ENCODE measurements around the gene PREX1. TPM values are rescaled to one million over a fixed set of nuclear protein-coding genes. Genes with fewer than 3 reads are reported as not detected.

The PREX1 gene
- total RNA-seq, 1 donor from 2014 or later: 20.4 TPM

DNA sequence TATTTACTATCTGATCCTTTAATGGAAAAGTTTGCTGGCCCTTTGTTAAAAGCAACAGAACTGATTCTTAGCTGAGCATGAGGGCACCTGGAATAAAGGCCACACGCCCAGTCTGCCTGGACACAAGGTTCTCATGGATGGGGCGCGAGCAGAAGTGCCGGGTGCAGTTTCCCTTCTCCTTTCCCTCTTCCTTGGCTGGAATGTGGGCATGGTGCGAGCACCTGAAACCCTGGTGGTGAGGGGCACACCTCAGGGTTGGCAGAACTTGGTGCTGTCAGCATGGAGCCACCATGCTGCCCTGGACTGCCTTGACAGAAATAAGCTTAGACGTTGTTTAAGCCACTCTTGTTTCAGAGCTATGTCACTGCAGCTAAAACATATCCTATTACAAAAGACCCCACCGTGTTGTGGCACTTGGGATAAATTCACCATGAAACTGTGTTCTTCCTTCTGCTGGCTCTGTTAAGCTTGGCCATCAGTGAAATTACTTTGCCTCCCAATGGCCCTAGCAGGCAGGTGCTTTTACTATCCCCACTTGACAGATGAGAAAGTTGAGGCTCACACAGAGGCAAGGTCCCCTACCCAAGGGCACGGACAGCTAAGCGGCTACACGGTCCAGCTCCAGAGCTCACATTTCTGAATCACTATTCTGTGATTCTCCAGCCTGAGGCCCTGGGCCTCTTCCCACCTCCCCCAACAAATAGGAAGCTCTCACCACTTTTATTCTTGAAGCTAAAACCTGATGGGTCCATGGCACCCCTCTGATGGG lies 115.9 kb downstream of the PREX1 start:
- H3K27ac ChIP-seq (ENCODE audit: low read depth, low read length): no peak overlapping the region
- H3K36me3 ChIP-seq (ENCODE audit: control insufficient read depth in 3 of 3, insufficient read depth in 3 of 3, low read length in 3 of 3): no peaks in the 10 kb centered on the region
- peaks cover 2 to 9% (median 6%) of the 10 kb centered on the region in 3 donors for H3K4me1 ChIP-seq (ENCODE audit: control insufficient read depth in 3 of 3, insufficient read depth in 3 of 3, low read length in 3 of 3)
- H3K9me3 ChIP-seq (ENCODE audit: control insufficient read depth in 3 of 3, low read length in 3 of 3): peaks cover 0 to 2% (median 0%) of the 10 kb centered on the region in 3 donors
- H3K9ac ChIP-seq (ENCODE audit: low read depth in 1 of 3, low read length in 3 of 3): no peak overlapping the region
- H3K4me3 ChIP-seq (ENCODE audit: low read length in 3 of 3): no peak overlapping the region
- H3K27me3 ChIP-seq (ENCODE audit: control insufficient read depth in 3 of 3, insufficient read depth in 3 of 3, low read length in 3 of 3): no peaks in the 10 kb centered on the region

DNA sequence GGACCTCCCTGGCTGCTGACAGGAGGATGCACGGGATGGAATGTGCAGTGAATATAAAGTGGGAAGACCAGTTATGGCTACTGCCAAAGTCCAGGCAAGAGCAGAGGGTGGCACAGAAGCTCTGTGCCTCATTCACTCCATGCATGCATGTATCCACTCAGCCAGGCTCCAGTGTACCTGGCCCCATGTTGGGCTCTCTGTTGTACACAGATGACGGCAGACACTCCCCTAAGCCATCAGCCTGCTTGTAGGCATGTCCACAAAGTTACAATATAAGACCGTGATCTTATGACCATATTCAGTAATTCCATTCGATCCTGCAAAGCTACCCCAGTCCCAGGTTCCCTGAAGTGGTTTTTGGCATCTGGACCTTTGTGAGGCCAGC lies 116.8 kb downstream of the PREX1 start:
- Histone ChIP-seq H3K9me3 (ENCODE audit: control insufficient read depth in 3 of 3, low read length in 3 of 3) (peaks cover 0 to 2% (median 0%) of the 10 kb centered on the region in 3 donors), H3K4me1 (ENCODE audit: control insufficient read depth in 3 of 3, insufficient read depth in 3 of 3, low read length in 3 of 3) (peaks cover 5 to 15% (median 12%) of the 10 kb centered on the region in 3 donors), H3K4me3 (ENCODE audit: low read length in 3 of 3) (no peak overlapping the region), H3K27me3 (ENCODE audit: control insufficient read depth in 3 of 3, insufficient read depth in 3 of 3, low read length in 3 of 3) (no peaks in the 10 kb centered on the region), H3K36me3 (ENCODE audit: control insufficient read depth in 3 of 3, insufficient read depth in 3 of 3, low read length in 3 of 3) (no peaks in the 10 kb centered on the region), H3K9ac (ENCODE audit: low read depth in 1 of 3, low read length in 3 of 3) (no peak overlapping the region), H3K27ac (ENCODE audit: low read depth, low read length) (no peak overlapping the region)

DNA sequence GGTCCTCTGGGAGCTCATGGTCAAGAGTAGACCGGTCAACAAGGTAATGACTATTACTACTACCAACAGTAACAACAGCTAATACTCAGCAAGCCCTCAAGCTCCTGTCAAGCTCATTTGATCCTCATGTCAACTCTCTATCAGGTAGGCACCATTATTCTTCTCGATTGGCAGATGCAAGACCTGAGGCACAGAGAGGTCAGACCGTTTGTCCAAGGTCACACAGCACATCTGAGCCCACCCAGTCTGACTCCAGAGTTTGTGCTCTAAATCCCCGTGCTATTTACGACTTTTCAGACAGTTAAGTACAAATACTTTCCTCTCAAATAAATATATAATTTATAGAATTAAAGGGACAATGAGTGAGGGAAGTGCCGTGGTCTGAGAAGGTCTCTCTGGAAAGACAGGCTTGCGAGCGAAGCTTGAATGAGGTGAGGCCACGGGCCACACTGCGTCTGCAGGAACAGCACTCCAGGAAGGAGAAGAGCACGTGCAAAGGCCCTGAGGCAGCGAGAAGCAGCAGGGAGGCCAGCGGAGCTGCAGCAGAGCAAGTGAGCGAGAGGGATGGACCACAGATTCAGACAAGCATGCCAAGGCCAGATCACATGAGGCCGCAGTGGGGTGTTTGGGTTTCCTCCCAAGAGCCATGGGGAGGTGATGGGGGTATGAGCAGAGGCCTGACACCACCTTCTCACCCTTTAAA lies 117.3 kb downstream of the PREX1 start:
- Histone ChIP-seq H3K36me3 (ENCODE audit: control insufficient read depth in 3 of 3, insufficient read depth in 3 of 3, low read length in 3 of 3) (no peaks in the 10 kb centered on the region), H3K4me1 (ENCODE audit: control insufficient read depth in 3 of 3, insufficient read depth in 3 of 3, low read length in 3 of 3) (peaks cover 7 to 15% (median 12%) of the 10 kb centered on the region in 3 donors), H3K27ac (ENCODE audit: low read depth, low read length) (no peak overlapping the region), H3K9me3 (ENCODE audit: control insufficient read depth in 3 of 3, low read length in 3 of 3) (peaks cover 0 to 2% (median 0%) of the 10 kb centered on the region in 3 donors), H3K9ac (ENCODE audit: low read depth in 1 of 3, low read length in 3 of 3) (no peak overlapping the region), H3K27me3 (ENCODE audit: control insufficient read depth in 3 of 3, insufficient read depth in 3 of 3, low read length in 3 of 3) (no peaks in the 10 kb centered on the region), H3K4me3 (ENCODE audit: low read length in 3 of 3) (no peak overlapping the region)

DNA sequence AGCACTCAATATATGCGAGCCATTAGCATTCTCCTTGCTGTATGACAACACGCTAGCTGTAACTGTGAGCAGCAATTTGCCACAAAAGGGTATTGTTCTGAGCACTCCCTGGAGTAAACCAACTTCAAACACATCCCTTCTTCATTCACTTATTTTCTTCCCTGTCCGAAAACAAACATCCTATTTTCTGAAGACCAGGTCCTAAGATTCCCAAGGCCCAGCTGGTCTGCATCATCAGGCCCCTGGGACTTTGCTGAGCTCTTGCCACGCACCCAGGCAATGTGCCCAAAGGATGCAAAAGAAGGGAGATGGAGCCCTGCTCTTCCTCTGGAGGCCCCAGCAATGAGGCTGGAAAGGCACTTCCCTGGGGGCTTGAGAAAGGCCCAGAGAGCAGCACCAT lies 118.1 kb downstream of the PREX1 start:
- Histone ChIP-seq H3K9ac (ENCODE audit: low read depth in 1 of 3, low read length in 3 of 3) (no peak overlapping the region), H3K36me3 (ENCODE audit: control insufficient read depth in 3 of 3, insufficient read depth in 3 of 3, low read length in 3 of 3) (no peaks in the 10 kb centered on the region), H3K4me3 (ENCODE audit: low read length in 3 of 3) (no peak overlapping the region), H3K27ac (ENCODE audit: low read depth, low read length) (no peak overlapping the region), H3K4me1 (ENCODE audit: control insufficient read depth in 3 of 3, insufficient read depth in 3 of 3, low read length in 3 of 3) (peaks cover 7 to 15% (median 12%) of the 10 kb centered on the region in 3 donors), H3K9me3 (ENCODE audit: control insufficient read depth in 3 of 3, low read length in 3 of 3) (peaks cover 0 to 2% (median 0%) of the 10 kb centered on the region in 3 donors), H3K27me3 (ENCODE audit: control insufficient read depth in 3 of 3, insufficient read depth in 3 of 3, low read length in 3 of 3) (no peaks in the 10 kb centered on the region)

DNA sequence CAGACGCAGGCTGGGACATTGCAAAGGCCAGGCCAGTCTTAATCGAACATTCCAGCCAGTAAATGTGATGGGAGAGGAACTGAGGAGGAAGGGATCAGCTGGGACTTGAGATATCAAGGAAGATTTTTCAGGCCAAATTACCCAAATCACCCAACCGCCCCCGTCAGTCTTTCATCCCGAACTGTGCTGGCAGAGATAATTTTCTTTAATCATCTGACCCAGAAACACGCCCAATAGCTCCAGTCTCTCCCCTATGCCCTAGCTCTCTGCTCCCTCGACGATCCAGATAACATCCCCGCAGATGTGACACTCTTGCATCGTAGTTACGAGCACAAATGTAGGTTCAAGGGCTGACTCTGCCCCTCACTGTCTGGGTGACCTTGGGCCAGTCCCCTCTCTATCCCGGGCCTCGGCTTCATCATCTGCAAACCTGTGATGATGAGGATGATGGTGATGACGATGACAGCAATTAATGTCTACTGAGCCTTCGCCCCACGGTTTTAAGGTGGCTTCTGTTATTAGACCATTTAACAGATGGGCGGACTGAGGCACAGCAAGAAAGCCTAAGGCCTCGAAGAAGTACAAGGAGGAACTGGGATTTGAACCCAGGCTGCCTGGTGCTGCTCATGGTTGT lies 118.6 kb downstream of the PREX1 start:
- Histone ChIP-seq H3K36me3 (ENCODE audit: control insufficient read depth in 3 of 3, insufficient read depth in 3 of 3, low read length in 3 of 3) (no peaks in the 10 kb centered on the region), H3K27ac (ENCODE audit: low read depth, low read length) (no peak overlapping the region), H3K9ac (ENCODE audit: low read depth in 1 of 3, low read length in 3 of 3) (no peak overlapping the region), H3K4me1 (ENCODE audit: control insufficient read depth in 3 of 3, insufficient read depth in 3 of 3, low read length in 3 of 3) (peaks cover 7 to 17% (median 12%) of the 10 kb centered on the region in 3 donors), H3K27me3 (ENCODE audit: control insufficient read depth in 3 of 3, insufficient read depth in 3 of 3, low read length in 3 of 3) (no peaks in the 10 kb centered on the region), H3K9me3 (ENCODE audit: control insufficient read depth in 3 of 3, low read length in 3 of 3) (peaks cover 0 to 2% (median 0%) of the 10 kb centered on the region in 3 donors), H3K4me3 (ENCODE audit: low read length in 3 of 3) (no peak overlapping the region)

DNA sequence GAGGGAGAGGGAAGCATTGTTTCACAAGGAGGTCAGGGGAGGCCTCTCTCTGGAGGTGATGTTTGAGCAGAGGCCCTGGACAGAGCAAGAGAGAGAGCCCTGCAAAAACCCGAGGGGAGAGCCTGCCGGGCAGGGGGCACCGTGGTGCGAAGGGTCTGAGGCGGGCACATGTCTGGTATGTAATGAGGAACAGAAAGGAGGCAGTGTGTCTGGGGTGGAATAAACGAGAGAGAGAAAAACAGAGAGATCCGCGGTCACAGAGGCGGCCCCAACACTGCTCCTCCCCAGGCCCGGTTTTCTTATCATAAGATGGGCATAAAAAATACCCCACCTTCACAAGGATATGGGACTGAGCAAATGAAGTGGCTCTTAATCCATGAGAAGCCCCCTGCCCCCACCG lies 119.2 kb downstream of the PREX1 start:
- Histone ChIP-seq H3K9ac (ENCODE audit: low read depth in 1 of 3, low read length in 3 of 3) (no peak overlapping the region), H3K9me3 (ENCODE audit: control insufficient read depth in 3 of 3, low read length in 3 of 3) (peaks cover 0 to 2% (median 0%) of the 10 kb centered on the region in 3 donors), H3K27ac (ENCODE audit: low read depth, low read length) (no peak overlapping the region), H3K4me3 (ENCODE audit: low read length in 3 of 3) (no peak overlapping the region), H3K4me1 (ENCODE audit: control insufficient read depth in 3 of 3, insufficient read depth in 3 of 3, low read length in 3 of 3) (peaks cover 11 to 22% (median 17%) of the 10 kb centered on the region in 3 donors), H3K36me3 (ENCODE audit: control insufficient read depth in 3 of 3, insufficient read depth in 3 of 3, low read length in 3 of 3) (no peaks in the 10 kb centered on the region), H3K27me3 (ENCODE audit: control insufficient read depth in 3 of 3, insufficient read depth in 3 of 3, low read length in 3 of 3) (no peaks in the 10 kb centered on the region)

DNA sequence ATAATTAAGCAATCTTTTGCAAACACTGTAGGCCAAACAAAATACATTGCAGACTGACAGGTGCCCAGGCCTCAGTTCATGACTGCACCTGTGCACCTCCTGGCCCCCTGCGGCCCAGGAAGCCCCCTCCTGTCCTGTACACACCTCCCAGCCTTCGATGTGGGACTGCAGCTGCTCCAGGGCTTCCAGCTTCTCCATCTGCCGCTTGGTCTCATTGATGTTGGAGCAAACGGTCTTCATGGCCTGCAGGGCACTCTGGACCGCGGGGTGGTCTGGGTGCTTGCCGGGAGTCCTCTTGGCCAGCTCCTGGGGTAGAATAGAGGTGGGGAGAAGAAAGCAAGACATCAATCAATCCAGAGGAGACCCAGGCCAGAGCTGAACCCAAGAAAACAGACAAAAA lies 119.7 kb downstream of the PREX1 start:
- Histone ChIP-seq H3K27ac (ENCODE audit: low read depth, low read length) (no peak overlapping the region), H3K4me3 (ENCODE audit: low read length in 3 of 3) (no peak overlapping the region), H3K9me3 (ENCODE audit: control insufficient read depth in 3 of 3, low read length in 3 of 3) (peaks cover 0 to 2% (median 0%) of the 10 kb centered on the region in 3 donors), H3K27me3 (ENCODE audit: control insufficient read depth in 3 of 3, insufficient read depth in 3 of 3, low read length in 3 of 3) (no peaks in the 10 kb centered on the region), H3K9ac (ENCODE audit: low read depth in 1 of 3, low read length in 3 of 3) (no peak overlapping the region), H3K4me1 (ENCODE audit: control insufficient read depth in 3 of 3, insufficient read depth in 3 of 3, low read length in 3 of 3) (peaks cover 16 to 27% (median 22%) of the 10 kb centered on the region in 3 donors), H3K36me3 (ENCODE audit: control insufficient read depth in 3 of 3, insufficient read depth in 3 of 3, low read length in 3 of 3) (no peaks in the 10 kb centered on the region)

DNA sequence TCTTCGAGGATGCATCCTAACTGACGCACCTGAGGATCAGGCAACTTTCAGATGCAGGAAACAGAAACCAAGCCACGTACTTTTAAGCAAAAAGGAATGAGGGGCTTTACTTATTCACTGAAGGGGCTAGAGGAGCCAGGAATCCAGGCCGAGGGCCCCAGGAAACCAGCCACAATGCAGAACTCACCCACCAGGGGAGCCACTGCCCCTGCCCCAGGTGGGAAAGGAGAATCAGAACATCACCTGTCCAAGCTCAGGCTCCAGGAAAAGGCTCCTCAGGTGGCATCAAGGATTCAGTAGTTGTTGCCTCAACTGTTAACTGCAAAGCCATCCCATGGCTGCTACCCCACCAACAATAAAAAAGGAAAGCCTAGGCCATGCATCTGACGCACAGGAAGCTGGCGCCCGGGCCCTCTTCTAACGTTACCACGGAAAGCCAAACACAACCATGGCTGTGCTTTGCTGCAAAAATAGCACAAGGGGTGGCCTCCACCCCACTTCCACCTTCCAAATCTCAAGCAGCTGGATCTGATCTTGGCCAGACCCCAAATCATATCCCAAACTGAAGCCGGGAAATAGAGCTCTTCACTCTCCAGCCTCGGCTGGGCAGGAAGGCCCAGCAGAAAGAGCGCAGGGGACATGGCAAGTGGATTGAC lies 121.0 kb downstream of the PREX1 start:
- Histone ChIP-seq H3K4me1 (ENCODE audit: control insufficient read depth in 3 of 3, insufficient read depth in 3 of 3, low read length in 3 of 3) (peaks cover 19 to 34% (median 30%) of the 10 kb centered on the region in 3 donors), H3K27ac (ENCODE audit: low read depth, low read length) (peak overlapping the region; percentile 47), H3K36me3 (ENCODE audit: control insufficient read depth in 3 of 3, insufficient read depth in 3 of 3, low read length in 3 of 3) (no peaks in the 10 kb centered on the region), H3K27me3 (ENCODE audit: control insufficient read depth in 3 of 3, insufficient read depth in 3 of 3, low read length in 3 of 3) (peaks cover 0 to 3% (median 0%) of the 10 kb centered on the region in 3 donors), H3K4me3 (ENCODE audit: low read length in 3 of 3) (no peak overlapping the region), H3K9me3 (ENCODE audit: control insufficient read depth in 3 of 3, low read length in 3 of 3) (peaks cover 0 to 2% (median 0%) of the 10 kb centered on the region in 3 donors), H3K9ac (ENCODE audit: low read depth in 1 of 3, low read length in 3 of 3) (peak overlapping the region in 1 of 3 donors; percentile 58)

DNA sequence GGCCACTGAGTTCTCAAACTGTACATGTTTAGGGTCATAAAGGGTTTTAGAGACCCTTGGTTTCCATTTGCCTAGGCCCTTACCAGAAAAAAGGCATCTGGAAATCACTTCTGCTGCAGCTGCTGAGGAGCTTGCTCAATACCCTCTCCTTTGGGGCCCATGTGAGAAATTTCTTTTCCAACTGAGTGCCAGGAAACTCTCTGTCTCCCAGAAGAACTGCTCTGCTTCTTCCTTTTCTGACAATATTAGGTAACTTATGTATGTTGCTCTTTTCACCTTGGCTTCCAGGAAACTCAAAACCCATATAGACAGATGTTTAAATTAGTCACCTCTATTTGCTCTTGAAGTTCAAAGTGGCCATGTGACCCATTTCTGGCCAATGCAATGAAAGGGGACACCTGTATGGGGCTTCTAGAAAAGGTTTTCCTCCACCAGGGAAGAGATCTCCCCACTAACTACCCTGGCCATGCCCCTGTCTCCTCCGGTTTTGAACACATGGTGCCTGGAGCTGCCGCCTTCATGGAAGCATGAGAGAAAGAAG lies 121.6 kb downstream of the PREX1 start:
- Histone ChIP-seq H3K9ac (ENCODE audit: low read depth in 1 of 3, low read length in 3 of 3) (no peak overlapping the region), H3K4me1 (ENCODE audit: control insufficient read depth in 3 of 3, insufficient read depth in 3 of 3, low read length in 3 of 3) (peaks cover 19 to 36% (median 30%) of the 10 kb centered on the region in 3 donors), H3K36me3 (ENCODE audit: control insufficient read depth in 3 of 3, insufficient read depth in 3 of 3, low read length in 3 of 3) (peaks cover 0 to 3% (median 0%) of the 10 kb centered on the region in 3 donors), H3K27ac (ENCODE audit: low read depth, low read length) (peak overlapping the region; percentile 47), H3K9me3 (ENCODE audit: control insufficient read depth in 3 of 3, low read length in 3 of 3) (peaks cover 0 to 2% (median 0%) of the 10 kb centered on the region in 3 donors), H3K4me3 (ENCODE audit: low read length in 3 of 3) (no peak overlapping the region), H3K27me3 (ENCODE audit: control insufficient read depth in 3 of 3, insufficient read depth in 3 of 3, low read length in 3 of 3) (peaks cover 0 to 3% (median 0%) of the 10 kb centered on the region in 3 donors)

Data from skeletal muscle tissue (tissue), 4 donors.